Peyer's patch (tissue), 4 donors: ENCODE measurements around the gene TOB2.

Experiments used
- POLR2A ChIP-seq, 2 donors: fragments of 450-650 bp; IDR thresholded peaks; one replicate each; pipeline ENCODE4 v1.5.1; 2017; ENCODE audit warnings: antibody characterized with exemption in 2 of 2, mild to moderate bottlenecking in 2 of 2, moderate library complexity in 2 of 2
- TF ChIP-seq, protein P1 (sequence below), 6 experiments: fragments of 450-650 bp in 4 of 6; fragments of 200-600 bp in 2 of 6; sonication (generic) in 1 of 6; IDR thresholded peaks; one replicate each; pipeline ENCODE4 v1.5.1; 2017 to 2019; ENCODE audit warnings: antibody characterized with exemption in 6 of 6, mild to moderate bottlenecking in 3 of 6, moderate library complexity in 1 of 6

DNA sequence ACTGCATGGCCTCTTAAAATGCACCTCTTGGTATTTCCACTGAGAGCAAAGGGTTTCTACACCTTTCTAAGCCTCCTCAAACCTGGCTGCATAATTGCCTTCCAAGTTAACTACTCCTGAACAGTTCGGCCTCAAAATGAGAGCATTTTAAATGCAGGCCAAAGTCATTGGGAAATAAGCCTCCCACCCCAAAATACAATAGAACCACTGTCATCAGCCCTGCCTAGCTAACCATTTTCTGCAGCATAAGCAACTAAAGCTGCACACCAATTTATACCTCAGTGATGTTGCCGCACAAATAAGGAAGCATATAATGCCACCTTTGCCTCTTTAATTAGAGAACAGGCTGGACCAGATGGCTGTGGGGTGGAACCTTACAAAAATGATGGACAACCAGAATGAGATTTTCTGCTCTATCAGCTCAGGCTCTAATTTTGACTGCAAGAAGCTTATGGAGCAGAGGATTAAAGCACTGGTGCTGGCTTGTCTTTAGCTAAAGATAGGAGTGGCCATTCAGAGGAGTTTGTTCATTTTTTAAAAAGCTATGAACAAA is 4.3 kb downstream of the TOB2 start:
- TF ChIP-seq POLR2A (IDR thresholded peaks at IDR 0.05): no peak
- TF ChIP-seq, protein P1, sequence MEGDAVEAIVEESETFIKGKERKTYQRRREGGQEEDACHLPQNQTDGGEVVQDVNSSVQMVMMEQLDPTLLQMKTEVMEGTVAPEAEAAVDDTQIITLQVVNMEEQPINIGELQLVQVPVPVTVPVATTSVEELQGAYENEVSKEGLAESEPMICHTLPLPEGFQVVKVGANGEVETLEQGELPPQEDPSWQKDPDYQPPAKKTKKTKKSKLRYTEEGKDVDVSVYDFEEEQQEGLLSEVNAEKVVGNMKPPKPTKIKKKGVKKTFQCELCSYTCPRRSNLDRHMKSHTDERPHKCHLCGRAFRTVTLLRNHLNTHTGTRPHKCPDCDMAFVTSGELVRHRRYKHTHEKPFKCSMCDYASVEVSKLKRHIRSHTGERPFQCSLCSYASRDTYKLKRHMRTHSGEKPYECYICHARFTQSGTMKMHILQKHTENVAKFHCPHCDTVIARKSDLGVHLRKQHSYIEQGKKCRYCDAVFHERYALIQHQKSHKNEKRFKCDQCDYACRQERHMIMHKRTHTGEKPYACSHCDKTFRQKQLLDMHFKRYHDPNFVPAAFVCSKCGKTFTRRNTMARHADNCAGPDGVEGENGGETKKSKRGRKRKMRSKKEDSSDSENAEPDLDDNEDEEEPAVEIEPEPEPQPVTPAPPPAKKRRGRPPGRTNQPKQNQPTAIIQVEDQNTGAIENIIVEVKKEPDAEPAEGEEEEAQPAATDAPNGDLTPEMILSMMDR (IDR thresholded peaks at IDR 0.05): no peak
